CD14-positive monocyte (primary cell): ENCODE measurements around the gene ANO4. TPM values are rescaled to one million over a fixed set of nuclear protein-coding genes. Genes with fewer than 3 reads are reported as not detected.

ENCODE experiments used
- DNase-seq, 3 donors: peaks; one replicate each; pipeline ENCODE4 v3.0.0-alpha.2; 2011 to 2022
- H2AFZ ChIP-seq: 2 replicates; pipeline ENCODE4 v1.6.0; 2012; ENCODE audit warnings: mild to moderate bottlenecking, low read depth, low read length, inconsistent platforms; ENCODE audit not compliant: insufficient read depth, poor library complexity, severe bottlenecking
- H3K27ac ChIP-seq, 2 donors: 1 replicate in 1 of 2; 2 replicates in 1 of 2; pipeline ENCODE4 v1.5.1; 2012 to 2013; ENCODE audit warnings: low read length in 2 of 2, control low read depth in 1 of 2, inconsistent platforms in 1 of 2, low read depth in 1 of 2, mild to moderate bottlenecking in 1 of 2
- H3K27me3 ChIP-seq, 2 donors: one replicate each; pipeline versions ENCODE4 v1.6.0 to v1.6.1; 2011 to 2013; ENCODE audit warnings: low read length in 2 of 2; ENCODE audit not compliant: control insufficient read depth in 2 of 2, insufficient read depth in 2 of 2
- H3K36me3 ChIP-seq, 2 donors: replicated peaks in 1 of 2; 1 replicate in 1 of 2; 2 replicates in 1 of 2; pipeline versions ENCODE4 v1.5.1 to v1.6.1; 2012 to 2013; ENCODE audit warnings: low read length in 2 of 2, control low read depth in 1 of 2, inconsistent platforms in 1 of 2, mild to moderate bottlenecking in 1 of 2; ENCODE audit not compliant: insufficient read depth in 2 of 2, control insufficient read depth in 1 of 2
- H3K4me1 ChIP-seq, 2 donors: 1 replicate in 1 of 2; 2 replicates in 1 of 2; pipeline versions ENCODE4 v1.5.1 to v1.6.1; 2012 to 2013; ENCODE audit warnings: low read length in 2 of 2, control low read depth in 1 of 2, inconsistent platforms in 1 of 2, mild to moderate bottlenecking in 1 of 2, moderate library complexity in 1 of 2; ENCODE audit not compliant: insufficient read depth in 2 of 2, control insufficient read depth in 1 of 2
- H3K4me2 ChIP-seq: replicated peaks from 2 replicates; pipeline ENCODE3; 2012; ENCODE audit warnings: low read length, moderate library complexity, mild to moderate bottlenecking; ENCODE audit not compliant: poor library complexity, severe bottlenecking; ENCODE audit errors: extremely low read depth
- H3K4me3 ChIP-seq, 3 experiments: fragments of 200-600 bp in 1 of 3; sonication (generic) in 1 of 3; replicated peaks in 1 of 3; 1 replicate in 2 of 3; 2 replicates in 1 of 3; pipeline ENCODE4 v1.5.1; 2011 to 2013; ENCODE audit warnings: low read length in 3 of 3, mild to moderate bottlenecking in 3 of 3, control low read depth in 2 of 3, low read depth in 2 of 3, inconsistent platforms in 1 of 3, moderate library complexity in 1 of 3
- H3K79me2 ChIP-seq: 2 replicates; pipeline ENCODE4 v1.6.0; 2012; ENCODE audit warnings: mild to moderate bottlenecking, control low read depth, inconsistent platforms, low read length, moderate library complexity; ENCODE audit not compliant: insufficient read depth
- H3K9ac ChIP-seq: 2 replicates; pipeline ENCODE4 v1.6.0; 2017; ENCODE audit warnings: low read length, mild to moderate bottlenecking; ENCODE audit not compliant: insufficient read depth, poor library complexity, severe bottlenecking
- H3K9me3 ChIP-seq, 2 donors: replicated peaks in 1 of 2; 1 replicate in 1 of 2; 2 replicates in 1 of 2; pipeline versions ENCODE4 v1.5.1 to v1.6.1; 2012 to 2013; ENCODE audit warnings: low read length in 2 of 2, control low read depth in 1 of 2; ENCODE audit not compliant: control insufficient read depth in 1 of 2, insufficient read depth in 1 of 2
- H4K20me1 ChIP-seq: 2 replicates; pipeline ENCODE4 v1.6.0; 2012; ENCODE audit warnings: mild to moderate bottlenecking, low read length, control low read depth, moderate library complexity; ENCODE audit not compliant: insufficient read depth
- H3K27ac Mint-ChIP-seq, 7 donors: one replicate each; pipeline ENCODE4 v1.8.0; 2020; ENCODE audit warnings: mild to moderate bottlenecking in 7 of 7, mixed read lengths in 7 of 7, moderate library complexity in 6 of 7, inconsistent platforms in 2 of 7
- H3K27me3 Mint-ChIP-seq, 3 donors: one replicate each; pipeline ENCODE4 v1.8.0; 2021 to 2022; ENCODE audit warnings: low read depth in 3 of 3, mild to moderate bottlenecking in 3 of 3, mixed read lengths in 3 of 3, moderate library complexity in 3 of 3, inconsistent platforms in 1 of 3
- H3K36me3 Mint-ChIP-seq, 2 donors: one replicate each; pipeline ENCODE4 v1.8.0; 2020; ENCODE audit warnings: mixed read lengths in 2 of 2, inconsistent platforms in 1 of 2, mild to moderate bottlenecking in 1 of 2
- H3K4me1 Mint-ChIP-seq: one replicate; pipeline ENCODE4 v1.8.0; 2020; ENCODE audit warnings: mild to moderate bottlenecking, mixed read lengths
- H3K4me3 Mint-ChIP-seq, 2 donors: one replicate each; pipeline ENCODE4 v1.8.0; 2020; ENCODE audit warnings: mild to moderate bottlenecking in 2 of 2, mixed read lengths in 2 of 2, moderate library complexity in 1 of 2
- H3K9me3 Mint-ChIP-seq, 7 donors: one replicate each; pipeline ENCODE4 v1.8.0; 2020 to 2022; ENCODE audit warnings: mixed read lengths in 7 of 7, mild to moderate bottlenecking in 6 of 7, moderate library complexity in 6 of 7, inconsistent platforms in 2 of 7
- WGBS: methylation state at CpG from one replicate; pipeline ENCODE4 v1.1.5; 2013; ENCODE audit warnings: missing lambda C conversion rate; ENCODE audit not compliant: insufficient coverage; 5-methylcytosine and 5-hydroxymethylcytosine counted together
- intact Hi-C, 2 donors: fragments of 100-400 bp; cut with micrococcal nuclease; formaldehyde crosslinking; loops; one replicate each; pipeline versions ENCODE4 v1.15.0 to v1.15.1; 2023
- polyA plus RNA-seq, 3 donors: library from polyadenylated mRNA; depleted of rRNA in 1 of 3; unstranded in 2 of 3; stranded (reverse) in 1 of 3; fragments of 300-500 nt in 2 of 3; fragments of >200 nt in 1 of 3; fragmentation: Illumina TruSeq in 2 of 3; gene quantifications; 1 replicate in 2 of 3; 2 replicates in 1 of 3; pipeline ENCODE4 v1.2.3, GENCODE V29; 2012 to 2021
- TF ChIP-seq, protein P1 (sequence below): fragments of 200-600 bp; IDR thresholded peaks from one replicate; pipeline ENCODE4 v1.8.0; 2022; ENCODE audit warnings: antibody characterized with exemption, mild to moderate bottlenecking

The ANO4 gene
- polyA plus RNA-seq, 3 donors, result not detected

DNA sequence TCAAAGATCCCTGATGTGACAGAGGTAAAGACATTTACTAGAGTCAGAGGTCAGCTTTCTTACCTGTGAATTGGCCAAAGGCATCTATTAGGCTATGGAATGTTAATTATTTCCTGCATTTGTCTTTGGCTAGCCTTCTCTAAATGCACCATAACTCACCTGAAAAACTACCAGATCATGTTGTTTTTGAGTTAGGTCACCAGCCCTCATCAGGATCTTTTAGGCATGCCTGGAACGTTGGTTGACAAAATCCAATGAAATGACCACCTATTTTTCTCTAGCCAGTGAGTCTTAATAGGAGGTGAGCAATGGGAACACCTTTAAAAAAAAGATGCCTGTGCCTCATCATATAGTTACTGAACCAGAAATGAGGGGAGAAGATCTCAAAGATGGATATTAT, 46.2 kb downstream of the ANO4 start:
- Mint-ChIP-seq H3K36me3 (no peaks in the 10 kb centered on the region), H3K27ac (no peak overlapping the region)
- no peaks in the 10 kb centered on the region for H3K79me2 ChIP-seq

DNA sequence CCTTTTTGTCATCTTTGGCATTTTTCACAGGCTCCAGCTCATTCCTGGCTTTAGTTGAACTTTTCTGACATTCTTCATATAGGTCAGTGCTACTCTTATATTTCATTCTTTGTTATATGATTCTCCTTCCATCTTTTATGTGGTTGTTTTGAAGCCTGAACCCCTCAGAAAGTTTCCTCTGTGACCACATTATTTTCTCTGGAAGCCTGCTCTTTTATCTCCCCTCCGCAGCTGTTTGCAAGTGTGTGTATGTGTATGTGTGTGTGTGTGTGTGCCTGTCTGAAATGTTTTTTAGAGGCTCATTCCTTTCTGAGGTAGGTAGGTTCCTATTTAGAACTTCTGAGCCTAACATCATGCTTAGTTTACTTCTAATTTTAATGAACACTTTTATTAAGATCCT, 47.6 kb downstream of the ANO4 start:
- no peaks in the 10 kb centered on the region for H3K4me1 Mint-ChIP-seq
- no CpG with 5 or more reads among the region's 1 CpG for WGBS
- peaks cover 0 to 5% (median 3%) of the 10 kb centered on the region in 3 donors for H3K27me3 Mint-ChIP-seq
- H3K27ac ChIP-seq, result no peak overlapping the region
- H3K9me3 Mint-ChIP-seq, result peaks cover 0 to under 1% (median 0%) of the 10 kb centered on the region in 7 donors
- no peak overlapping the region for H3K4me2 ChIP-seq
- H4K20me1 ChIP-seq, result no peaks in the 10 kb centered on the region
- no peaks in the 10 kb centered on the region for H3K4me1 ChIP-seq
- no peak overlapping the region for H2AFZ ChIP-seq
- no peak overlapping the region for H3K9ac ChIP-seq
- H3K9me3 ChIP-seq, result no peaks in the 10 kb centered on the region
- H3K4me3 Mint-ChIP-seq, result no peak overlapping the region
- no peak overlapping the region for H3K27ac Mint-ChIP-seq
- no peaks in the 10 kb centered on the region for H3K36me3 Mint-ChIP-seq
- no peak for DNase-seq
- intact Hi-C loops, result no loop called here
- no peaks in the 10 kb centered on the region for H3K27me3 ChIP-seq
- H3K4me3 ChIP-seq, result no peak overlapping the region
- no peaks in the 10 kb centered on the region for H3K79me2 ChIP-seq
- H3K36me3 ChIP-seq, result no peaks in the 10 kb centered on the region
- TF ChIP-seq, protein P1, sequence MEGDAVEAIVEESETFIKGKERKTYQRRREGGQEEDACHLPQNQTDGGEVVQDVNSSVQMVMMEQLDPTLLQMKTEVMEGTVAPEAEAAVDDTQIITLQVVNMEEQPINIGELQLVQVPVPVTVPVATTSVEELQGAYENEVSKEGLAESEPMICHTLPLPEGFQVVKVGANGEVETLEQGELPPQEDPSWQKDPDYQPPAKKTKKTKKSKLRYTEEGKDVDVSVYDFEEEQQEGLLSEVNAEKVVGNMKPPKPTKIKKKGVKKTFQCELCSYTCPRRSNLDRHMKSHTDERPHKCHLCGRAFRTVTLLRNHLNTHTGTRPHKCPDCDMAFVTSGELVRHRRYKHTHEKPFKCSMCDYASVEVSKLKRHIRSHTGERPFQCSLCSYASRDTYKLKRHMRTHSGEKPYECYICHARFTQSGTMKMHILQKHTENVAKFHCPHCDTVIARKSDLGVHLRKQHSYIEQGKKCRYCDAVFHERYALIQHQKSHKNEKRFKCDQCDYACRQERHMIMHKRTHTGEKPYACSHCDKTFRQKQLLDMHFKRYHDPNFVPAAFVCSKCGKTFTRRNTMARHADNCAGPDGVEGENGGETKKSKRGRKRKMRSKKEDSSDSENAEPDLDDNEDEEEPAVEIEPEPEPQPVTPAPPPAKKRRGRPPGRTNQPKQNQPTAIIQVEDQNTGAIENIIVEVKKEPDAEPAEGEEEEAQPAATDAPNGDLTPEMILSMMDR, result no peak

More for the DNA sequence above, 46.2 kb downstream of the ANO4 start:
- no peaks in the 10 kb centered on the region for H3K9me3 ChIP-seq
- Mint-ChIP-seq H3K9me3 (no peaks in the 10 kb centered on the region), H3K4me3 (no peak overlapping the region), H3K4me1 (no peaks in the 10 kb centered on the region), H3K27me3 (peaks cover 0 to 5% (median 3%) of the 10 kb centered on the region in 3 donors)
- H2AFZ ChIP-seq, result no peak overlapping the region
- H3K4me3 ChIP-seq, result no peak overlapping the region
- no peaks in the 10 kb centered on the region for H4K20me1 ChIP-seq
- H3K9ac ChIP-seq, result no peak overlapping the region
- no peaks in the 10 kb centered on the region for H3K36me3 ChIP-seq
- no CpG with 5 or more reads among the region's 1 CpG for WGBS
- H3K4me1 ChIP-seq, result no peaks in the 10 kb centered on the region
- no peak for DNase-seq
- no peaks in the 10 kb centered on the region for H3K27me3 ChIP-seq
- intact Hi-C loops, result no loop called here
- H3K27ac ChIP-seq, result no peak overlapping the region
- TF ChIP-seq, protein P1, result no peak
- H3K4me2 ChIP-seq, result no peak overlapping the region
